ENCODE data around the gene FGFR4.

DNA sequence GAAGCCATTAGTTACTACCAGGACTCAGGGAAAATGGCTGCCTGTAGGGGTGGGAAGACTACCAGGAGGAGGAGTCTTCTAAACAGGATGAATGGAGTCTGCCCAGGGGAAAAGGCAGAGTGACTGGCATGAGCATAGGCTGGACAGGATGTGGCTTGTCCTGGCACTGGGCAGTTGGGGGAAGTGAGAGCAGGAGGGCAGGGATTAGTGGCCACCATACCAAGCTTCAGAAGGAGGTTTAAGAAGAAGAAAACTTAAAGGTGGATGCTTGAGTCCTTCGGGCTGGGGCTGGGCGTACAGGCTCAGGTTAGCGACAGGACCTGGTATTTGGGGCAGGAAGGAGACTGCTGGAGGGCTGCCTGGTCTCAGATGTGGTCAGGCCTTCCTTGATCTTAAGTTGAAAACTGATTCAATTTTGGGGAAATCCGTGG lies 41.9 kb downstream of the FGFR4 start:
- TF ChIP-seq CTCF (IDR thresholded peaks at IDR 0.05; ENCODE audit: borderline replicate concordance, extremely low read depth, low read length, poor library complexity, severe bottlenecking): no peak
- TF ChIP-seq EZH2 (IDR thresholded peaks at IDR 0.05; ENCODE audit: borderline replicate concordance, low read depth, low read length, severe bottlenecking): no peak
